WTC11 (cell line): Measurements from ENCODE around the gene SPATA25.

Source experiments
- ZBTB21 ChIP-seq: sonication (generic); formaldehyde crosslinking; IDR thresholded peaks from 2 replicates; pipeline ENCODE4 v1.8.1; 2023; ENCODE audit warnings: mild to moderate bottlenecking, missing genetic modification reagents, borderline replicate concordance
- ZNF138 ChIP-seq: sonication (generic); formaldehyde crosslinking; conservative IDR thresholded peaks from 2 replicates; pipeline ENCODE4 v1.8.1; 2022; ENCODE audit warnings: mild to moderate bottlenecking, moderate library complexity, missing genetic modification reagents
- TF ChIP-seq, protein P1 (sequence below): sonication (generic); formaldehyde crosslinking; IDR thresholded peaks from 2 replicates; pipeline ENCODE4 v1.8.1; 2023; ENCODE audit warnings: mild to moderate bottlenecking, missing genetic modification reagents, moderate library complexity

- no peak for TF ChIP-seq ZBTB21 (CRISPR knock-in tag)
- TF ChIP-seq, protein P1, sequence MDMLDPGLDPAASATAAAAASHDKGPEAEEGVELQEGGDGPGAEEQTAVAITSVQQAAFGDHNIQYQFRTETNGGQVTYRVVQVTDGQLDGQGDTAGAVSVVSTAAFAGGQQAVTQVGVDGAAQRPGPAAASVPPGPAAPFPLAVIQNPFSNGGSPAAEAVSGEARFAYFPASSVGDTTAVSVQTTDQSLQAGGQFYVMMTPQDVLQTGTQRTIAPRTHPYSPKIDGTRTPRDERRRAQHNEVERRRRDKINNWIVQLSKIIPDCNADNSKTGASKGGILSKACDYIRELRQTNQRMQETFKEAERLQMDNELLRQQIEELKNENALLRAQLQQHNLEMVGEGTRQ (CRISPR knock-in tag): no peak
- no peak for TF ChIP-seq ZNF138 (CRISPR knock-in tag)
These were observed 32.3 kb upstream of the SPATA25 start for GRCh38 chr20:45919542-45920399.
